Adrenal gland (tissue), 5 donors: ENCODE results near the gene NUAK1.

Experiments used
- POLR2A ChIP-seq, 2 donors: fragments of 450-650 bp; IDR thresholded peaks; one replicate each; pipeline ENCODE4 v1.6.1; 2017; ENCODE audit warnings: antibody characterized with exemption in 2 of 2, mild to moderate bottlenecking in 2 of 2, moderate library complexity in 1 of 2
- TF ChIP-seq, protein P1 (sequence below), 6 experiments: fragments of 450-650 bp in 4 of 6; fragments of 200-600 bp in 2 of 6; sonication (generic) in 1 of 6; IDR thresholded peaks; 1 replicate in 5 of 6; 2 replicates in 1 of 6; pipeline versions ENCODE4 v1.5.1 to v1.8.0; 2016 to 2021; ENCODE audit warnings: antibody characterized with exemption in 6 of 6, mild to moderate bottlenecking in 2 of 6, moderate library complexity in 1 of 6
- donor health status: DM: no; HTN: no; CAD: no.

DNA sequence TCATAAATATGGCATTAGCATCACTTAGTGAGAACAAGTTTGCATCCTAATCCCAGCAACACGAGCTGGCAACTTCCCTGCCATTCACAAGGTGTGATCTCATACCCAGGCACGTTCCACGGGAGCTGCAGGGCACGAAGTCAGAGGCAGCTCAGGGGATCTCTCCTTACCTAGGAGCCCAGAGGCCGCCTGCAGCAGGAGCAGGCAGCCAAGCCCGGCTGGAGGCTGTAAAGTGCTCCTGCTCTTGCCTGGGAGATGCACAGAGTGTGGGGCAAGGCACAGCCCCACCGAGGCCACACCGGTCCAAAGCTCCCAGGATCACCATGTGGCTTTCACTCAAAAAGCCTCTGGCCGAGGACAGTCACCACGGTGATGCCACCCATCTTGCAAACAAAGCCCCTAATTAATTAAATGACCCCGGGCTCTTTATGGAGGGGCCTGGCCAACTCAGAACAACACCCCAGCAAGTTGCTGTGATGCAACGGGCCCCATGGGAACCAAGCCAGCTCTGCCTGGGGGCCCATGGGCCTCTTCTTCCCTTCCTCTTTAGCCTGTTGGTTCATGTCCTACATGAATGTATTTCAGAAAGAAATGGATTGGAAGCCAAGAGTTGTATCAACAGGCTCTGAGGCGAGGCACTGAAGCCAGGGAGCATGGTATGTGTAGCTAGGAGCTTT lies 26.5 kb downstream of the NUAK1 start:
- TF ChIP-seq, protein P1, sequence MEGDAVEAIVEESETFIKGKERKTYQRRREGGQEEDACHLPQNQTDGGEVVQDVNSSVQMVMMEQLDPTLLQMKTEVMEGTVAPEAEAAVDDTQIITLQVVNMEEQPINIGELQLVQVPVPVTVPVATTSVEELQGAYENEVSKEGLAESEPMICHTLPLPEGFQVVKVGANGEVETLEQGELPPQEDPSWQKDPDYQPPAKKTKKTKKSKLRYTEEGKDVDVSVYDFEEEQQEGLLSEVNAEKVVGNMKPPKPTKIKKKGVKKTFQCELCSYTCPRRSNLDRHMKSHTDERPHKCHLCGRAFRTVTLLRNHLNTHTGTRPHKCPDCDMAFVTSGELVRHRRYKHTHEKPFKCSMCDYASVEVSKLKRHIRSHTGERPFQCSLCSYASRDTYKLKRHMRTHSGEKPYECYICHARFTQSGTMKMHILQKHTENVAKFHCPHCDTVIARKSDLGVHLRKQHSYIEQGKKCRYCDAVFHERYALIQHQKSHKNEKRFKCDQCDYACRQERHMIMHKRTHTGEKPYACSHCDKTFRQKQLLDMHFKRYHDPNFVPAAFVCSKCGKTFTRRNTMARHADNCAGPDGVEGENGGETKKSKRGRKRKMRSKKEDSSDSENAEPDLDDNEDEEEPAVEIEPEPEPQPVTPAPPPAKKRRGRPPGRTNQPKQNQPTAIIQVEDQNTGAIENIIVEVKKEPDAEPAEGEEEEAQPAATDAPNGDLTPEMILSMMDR (IDR thresholded peaks at IDR 0.05) = no peak
- no peak for TF ChIP-seq POLR2A (IDR thresholded peaks at IDR 0.05)
